Colonic mucosa (tissue), 4 donors: ENCODE results near the gene MTX2. TPM values are rescaled to one million over a fixed set of nuclear protein-coding genes. Genes with fewer than 3 reads are reported as not detected.
"Not testable (repeated sequence)": the region's sequence is repeated elsewhere in the genome, so short reads cannot be mapped to it uniquely, and the experiment has no call there.

ENCODE experiments used
- DNase-seq: peaks from one replicate; pipeline ENCODE4 v3.0.0-alpha.2; 2020
- H3K27ac ChIP-seq: fragments of 200-600 bp; one replicate; pipeline ENCODE4 v1.8.0; 2021
- H3K27me3 ChIP-seq: fragments of 200-600 bp; one replicate; pipeline ENCODE4 v1.8.0; 2021
- H3K36me3 ChIP-seq: fragments of 200-600 bp; one replicate; pipeline ENCODE4 v1.8.0; 2021
- H3K4me1 ChIP-seq: fragments of 200-600 bp; one replicate; pipeline ENCODE4 v1.8.0; 2021; ENCODE audit warnings: mild to moderate bottlenecking
- H3K4me3 ChIP-seq: fragments of 200-600 bp; one replicate; pipeline ENCODE4 v1.8.0; 2021
- H3K9ac ChIP-seq, 2 donors: one replicate each; pipeline ENCODE4 v1.7.0; 2013; ENCODE audit warnings: control low read depth in 2 of 2, low read depth in 2 of 2, low read length in 2 of 2
- H3K9me3 ChIP-seq: fragments of 200-600 bp; one replicate; pipeline ENCODE4 v1.8.0; 2021
- CTCF ChIP-seq: fragments of 200-600 bp; IDR thresholded peaks from one replicate; pipeline ENCODE4 v1.8.0; 2022; ENCODE audit warnings: antibody characterized with exemption, mild to moderate bottlenecking
- intact Hi-C: fragments of 100-400 bp; cut with DNase I; formaldehyde crosslinking; loops from one replicate; pipeline ENCODE4 v1.14.1; 2022
- total RNA-seq, 2 donors: library from RNA; stranded (reverse); fragmentation: NEBNext Ultra II Directional in 1 of 2; extraction: Animal tissue kit (Norgen Biotek cat#: 25700) in 1 of 2; gene quantifications; one replicate each; pipeline ENCODE4 v1.2.1, GENCODE V29; 2021
- donor health status: healthy.
- donor health status: DM: no; HTN: no; CAD: no.
- donor health status: DM: no; HTN: no; CAD: no.

MTX2 gene
- total RNA-seq, 2 donors from 2014 or later, result 33.4 to 34.9 TPM

- Histone ChIP-seq H3K4me3 (no peak overlapping the region), H3K27me3 (no peaks in the 10 kb centered on the region), H3K36me3 (no peaks in the 10 kb centered on the region), H3K9me3 (no peaks in the 10 kb centered on the region), H3K27ac (no peak overlapping the region), H3K4me1 (no peaks in the 10 kb centered on the region), H3K9ac (no peak overlapping the region)
- DNase-seq, result no peak
- intact Hi-C loops, result no loop called here
- no peak for TF ChIP-seq CTCF
These were observed 28.5 kb downstream of the MTX2 start for GRCh38 chr2:176297737-176298136.

DNA sequence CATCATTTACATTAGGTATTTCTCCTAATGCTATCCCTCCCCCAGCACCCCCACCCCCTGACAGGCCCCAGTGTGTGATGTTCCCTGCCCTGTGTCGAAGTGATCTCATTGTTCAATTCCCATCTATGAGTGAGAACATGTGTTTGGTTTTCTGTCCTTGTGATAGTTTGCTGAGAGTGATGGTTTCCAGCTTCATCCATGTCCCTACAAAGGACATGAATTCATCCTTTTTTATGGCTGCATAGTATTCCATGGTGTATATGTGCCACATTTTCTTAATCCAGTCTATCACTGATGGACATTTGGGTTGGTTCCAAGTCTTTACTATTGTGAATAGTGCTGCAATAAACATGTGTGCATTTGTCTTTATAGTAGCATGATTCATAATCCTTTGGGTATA is 36.8 kb downstream of the MTX2 start:
- H3K4me1 ChIP-seq, DNase-seq, H3K36me3 ChIP-seq, H3K27ac ChIP-seq, H3K27me3 ChIP-seq, H3K4me3 ChIP-seq, intact Hi-C loops, H3K9me3 ChIP-seq, H3K9ac ChIP-seq: not testable (repeated sequence)

GRCh38 chr2:176317199-176317598 is 48.0 kb downstream of the MTX2 start:
- intact Hi-C loops, result no loop called here

DNA sequence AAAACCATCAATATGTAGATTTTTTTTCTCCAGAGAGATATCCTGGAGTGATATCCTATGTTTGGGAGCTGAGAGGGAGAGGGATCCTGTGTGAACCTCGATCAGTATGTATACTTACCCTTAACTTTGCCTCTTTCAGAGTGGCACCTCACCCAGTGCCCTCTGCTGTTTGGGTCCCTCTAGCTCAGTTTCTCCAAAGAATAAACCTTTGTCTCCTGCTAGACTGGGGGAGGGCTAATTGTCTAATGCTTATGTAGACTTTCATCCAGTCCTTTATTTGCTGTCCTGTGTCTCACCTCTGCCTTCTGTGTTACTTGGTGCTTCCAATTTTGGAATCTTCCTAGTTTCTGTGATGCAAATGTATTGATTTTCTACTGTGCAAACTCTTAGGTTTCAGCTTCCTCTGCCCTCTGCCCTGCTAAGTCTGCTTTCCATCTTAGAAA is 48.4 kb downstream of the MTX2 start:
- intact Hi-C loops, result no loop called here
- no peaks in the 10 kb centered on the region for H3K27me3 ChIP-seq
- H3K9me3 ChIP-seq, result no peaks in the 10 kb centered on the region
- no peak for TF ChIP-seq CTCF
- H3K4me1 ChIP-seq, result no peaks in the 10 kb centered on the region
- H3K27ac ChIP-seq, result no peak overlapping the region
- no peak overlapping the region for H3K9ac ChIP-seq
- H3K36me3 ChIP-seq, result no peaks in the 10 kb centered on the region
- no peak for DNase-seq
- no peak overlapping the region for H3K4me3 ChIP-seq

More at GRCh38 chr2:176317199-176317598, 48.0 kb downstream of the MTX2 start:
- Histone ChIP-seq H3K36me3 (no peaks in the 10 kb centered on the region), H3K27ac (no peak overlapping the region), H3K9ac (no peak overlapping the region), H3K9me3 (no peaks in the 10 kb centered on the region), H3K4me1 (no peaks in the 10 kb centered on the region), H3K4me3 (no peak overlapping the region), H3K27me3 (no peaks in the 10 kb centered on the region)
- no peak for DNase-seq
- TF ChIP-seq CTCF, result no peak

- no peak for DNase-seq
- no peaks in the 10 kb centered on the region for H3K36me3 ChIP-seq
- no peak for TF ChIP-seq CTCF
- H3K4me1 ChIP-seq, result no peaks in the 10 kb centered on the region
- no peak overlapping the region for H3K9ac ChIP-seq
- no peak overlapping the region for H3K4me3 ChIP-seq
- no peak overlapping the region for H3K27ac ChIP-seq
- no peaks in the 10 kb centered on the region for H3K27me3 ChIP-seq
- intact Hi-C loops, result no loop called here
- H3K9me3 ChIP-seq, result no peaks in the 10 kb centered on the region
These were observed 52.7 kb downstream of the MTX2 start for GRCh38 chr2:176321916-176322315.

GRCh38 chr2:176324862-176325261 is 55.6 kb downstream of the MTX2 start:
- Histone ChIP-seq H3K4me3 (no peak overlapping the region), H3K9me3 (no peaks in the 10 kb centered on the region), H3K36me3 (no peaks in the 10 kb centered on the region), H3K4me1 (no peaks in the 10 kb centered on the region), H3K27ac (no peak overlapping the region), H3K9ac (no peak overlapping the region), H3K27me3 (no peaks in the 10 kb centered on the region)
- intact Hi-C loops, result no loop called here
- no peak for TF ChIP-seq CTCF
- DNase-seq, result no peak
